Activated B cell treated with CpG ODN at 0.5 μM for 24 hours (primary cell): Measurements from ENCODE around the gene LYRM4. TPM values are rescaled to one million over a fixed set of nuclear protein-coding genes. Genes with fewer than 3 reads are reported as not detected.

Experiments
- ATAC-seq: fragments of 200-7000 bp; cut with Tn5 transposase; one replicate; pipeline ENCODE4 v1.10.0; 2021; ENCODE audit warnings: low read depth, mild to moderate bottlenecking, moderate library complexity
- CTCF ChIA-PET: fragments of 350-600 bp; sonication (Branson Sonifier 250); formaldehyde crosslinking; loops from one replicate; lab custom pipeline; 2021; ENCODE audit warnings: antibody characterized with exemption; lab: Charles Lee
- POLR2A ChIA-PET: fragments of 350-600 bp; sonication (Branson Sonifier 250); formaldehyde crosslinking; loops from one replicate; lab custom pipeline; 2021; ENCODE audit warnings: antibody characterized with exemption; lab: Charles Lee
- DNase-seq: peaks from one replicate; pipeline ENCODE4 v3.0.0; 2022
- H3K27ac Mint-ChIP-seq: one replicate; pipeline ENCODE4 v1.8.0; 2020; ENCODE audit warnings: mixed read lengths
- H3K27me3 Mint-ChIP-seq: one replicate; pipeline ENCODE4 v1.8.0; 2021; ENCODE audit warnings: mixed read lengths
- H3K36me3 Mint-ChIP-seq: one replicate; pipeline ENCODE4 v1.8.0; 2021; ENCODE audit warnings: low read depth, mixed read lengths
- H3K4me1 Mint-ChIP-seq: one replicate; pipeline ENCODE4 v1.8.0; 2021; ENCODE audit warnings: mixed read lengths
- H3K4me3 Mint-ChIP-seq: one replicate; pipeline ENCODE4 v1.8.0; 2020; ENCODE audit warnings: mild to moderate bottlenecking, mixed read lengths
- H3K9me3 Mint-ChIP-seq: one replicate; pipeline ENCODE4 v1.8.0; 2020; ENCODE audit warnings: mixed read lengths
- CTCF ChIP-seq: fragments of 200-600 bp; IDR thresholded peaks from one replicate; pipeline ENCODE4 v1.8.0; 2022; ENCODE audit warnings: antibody characterized with exemption, mild to moderate bottlenecking
- intact Hi-C: fragments of 100-400 bp; cut with micrococcal nuclease; formaldehyde crosslinking; loops from one replicate; pipeline ENCODE4 v1.15.1; 2024
- total RNA-seq: library from RNA; stranded (reverse); gene quantifications from 2 replicates; pipeline ENCODE4 v1.2.3, GENCODE V29; 2022

LYRM4 gene
- total RNA-seq, 1 donor from 2014 or later = 51.2 TPM

DNA sequence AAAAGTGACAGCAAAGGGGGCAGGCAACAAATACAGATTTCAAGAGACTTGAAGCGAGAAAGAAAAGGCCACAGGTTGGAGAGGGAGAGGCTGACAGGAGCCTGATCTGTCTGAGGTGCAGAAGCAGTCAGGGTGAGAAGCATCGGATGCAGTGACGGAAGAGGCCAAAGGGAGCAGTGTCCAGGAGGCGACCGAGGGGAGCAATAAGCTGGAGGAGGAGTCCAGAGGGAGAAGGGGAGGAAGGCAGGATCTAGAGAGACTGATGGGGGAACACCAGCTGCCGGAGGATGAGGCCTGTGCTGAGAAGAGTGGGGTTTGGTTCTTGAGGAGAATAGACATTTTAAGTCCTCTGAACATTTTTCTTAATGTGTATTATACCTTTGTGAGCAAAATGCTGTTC lies 24.3 kb upstream of the LYRM4 start:
- H3K36me3 Mint-ChIP-seq = no peaks in the 10 kb centered on the region
- intact Hi-C loops = no loop called here
- no peak for ATAC-seq

GRCh38 chr6:5282191-5282623 lies 21.5 kb upstream of the LYRM4 start:
- ChIA-PET POLR2A (no interaction called here), CTCF (interaction anchor here (1.5 kb wide), 1 partner anchor 21 kb away, joined by 5 read pairs; no protein-coding TSS in a partner anchor)
- Mint-ChIP-seq H3K36me3 (no peaks in the 10 kb centered on the region), H3K9me3 (no peaks in the 10 kb centered on the region), H3K4me3 (no peak overlapping the region), H3K27me3 (no peaks in the 10 kb centered on the region), H3K4me1 (peaks cover 57% of the 10 kb centered on the region), H3K27ac (no peak overlapping the region)
- no peak for DNase-seq
- ATAC-seq = no peak
- no peak for TF ChIP-seq CTCF
- intact Hi-C loops = no loop called here

More for the DNA sequence above, 24.3 kb upstream of the LYRM4 start:
- TF ChIP-seq CTCF = no peak
- POLR2A ChIA-PET = no interaction called here
- Mint-ChIP-seq H3K27me3 (no peaks in the 10 kb centered on the region), H3K9me3 (no peaks in the 10 kb centered on the region), H3K4me1 (peaks cover 54% of the 10 kb centered on the region), H3K4me3 (no peak overlapping the region), H3K27ac (no peak overlapping the region)
- CTCF ChIA-PET = no interaction called here
- DNase-seq = no peak

DNA sequence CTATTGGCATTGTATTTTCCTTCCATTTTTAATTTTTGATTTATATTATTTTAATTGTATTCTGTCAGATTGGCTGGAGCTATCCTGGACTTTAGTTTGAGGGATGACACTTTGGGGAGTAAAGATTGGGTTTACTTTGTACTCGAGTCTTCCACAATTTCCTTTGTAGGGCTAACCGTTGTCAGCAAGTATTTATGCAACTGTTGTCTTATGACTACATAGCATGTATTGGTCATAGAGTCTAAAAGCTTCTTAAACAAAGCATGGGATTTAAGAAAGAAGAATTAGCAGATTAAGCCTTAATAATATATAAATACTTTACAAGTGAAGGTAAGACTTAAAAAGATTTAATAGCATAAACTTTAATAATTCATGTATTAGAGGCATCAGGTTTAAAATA lies 20.2 kb upstream of the LYRM4 start:
- CTCF ChIA-PET = interaction anchor here (0.6 to 1.5 kb wide), 2 partner anchors 22 to 128 kb away, joined by 3 to 5 read pairs; no protein-coding TSS in a partner anchor
- Mint-ChIP-seq H3K27me3 (no peaks in the 10 kb centered on the region), H3K9me3 (no peaks in the 10 kb centered on the region), H3K36me3 (peaks cover 1% of the 10 kb centered on the region), H3K4me1 (peaks cover 58% of the 10 kb centered on the region), H3K4me3 (no peak overlapping the region), H3K27ac (no peak overlapping the region)
- TF ChIP-seq CTCF = no peak
- intact Hi-C loops = no loop called here
- POLR2A ChIA-PET = interaction anchor here (2.2 kb wide), 1 partner anchor 22 kb away, joined by 6 read pairs; no protein-coding TSS in a partner anchor
- no peak for ATAC-seq
- DNase-seq = no peak

GRCh38 chr6:5279891-5280338 lies 19.2 kb upstream of the LYRM4 start:
- H3K9me3 Mint-ChIP-seq = no peaks in the 10 kb centered on the region
- DNase-seq (no peak), ATAC-seq (peak; percentile 6)
- ChIA-PET CTCF (no interaction called here), POLR2A (interaction anchor here (2.2 to 3.0 kb wide), 2 partner anchors 19 to 23 kb away, joined by 6 to 25 read pairs; partner anchors contain the start of genes FARS2 and LYRM4)
- no peaks in the 10 kb centered on the region for H3K27me3 Mint-ChIP-seq
- intact Hi-C loops = no loop called here
- peak overlapping the region; percentile 9 for H3K4me3 Mint-ChIP-seq
- peaks cover 53% of the 10 kb centered on the region for H3K4me1 Mint-ChIP-seq
- H3K36me3 Mint-ChIP-seq = peaks cover 2% of the 10 kb centered on the region
- no peak for TF ChIP-seq CTCF
- peak overlapping the region; percentile 61 for H3K27ac Mint-ChIP-seq

DNA sequence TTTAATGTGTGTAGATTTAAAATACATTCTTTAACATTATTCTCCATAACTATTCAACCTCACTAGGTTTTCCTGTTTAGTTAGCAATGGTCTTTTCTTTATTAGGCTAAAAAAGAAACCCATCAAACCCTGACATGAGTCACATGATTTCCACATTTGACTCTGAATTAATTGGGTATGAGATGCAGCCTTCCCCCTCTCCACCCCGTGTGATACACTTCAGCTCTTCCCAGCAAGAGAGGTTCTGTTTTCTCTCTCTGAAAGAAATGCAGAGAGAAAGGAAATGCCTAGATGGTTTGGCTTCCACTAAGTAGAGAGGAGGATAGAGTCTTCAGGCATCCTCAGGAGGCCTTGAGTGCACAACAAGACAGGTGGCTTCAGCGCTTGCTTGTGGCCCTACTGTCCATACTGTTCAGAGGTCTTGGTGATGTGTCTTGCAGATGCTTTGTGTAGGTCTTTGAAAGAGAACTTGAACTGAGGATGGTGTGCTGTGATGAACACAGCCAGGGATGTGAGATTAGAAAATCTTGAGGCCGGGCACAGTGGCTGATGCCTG lies 17.9 kb upstream of the LYRM4 start:
- CTCF ChIA-PET = interaction anchor here (0.6 to 1.6 kb wide), 3 partner anchors 24 to 135 kb away, joined by 3 to 13 read pairs (median 3); no protein-coding TSS in a partner anchor
- POLR2A ChIA-PET = interaction anchor here (1.1 to 3.7 kb wide), 5 partner anchors 11 to 24 kb away, joined by 3 to 29 read pairs (median 19); partner anchors contain the start of genes FARS2 and LYRM4

More for the DNA sequence above, 17.9 kb upstream of the LYRM4 start:
- Mint-ChIP-seq H3K4me1 (peaks cover 53% of the 10 kb centered on the region), H3K9me3 (no peaks in the 10 kb centered on the region), H3K27me3 (no peaks in the 10 kb centered on the region), H3K27ac (peak overlapping the region; percentile 91), H3K4me3 (peak overlapping the region; percentile 81), H3K36me3 (peaks cover 3% of the 10 kb centered on the region)
- no peak for DNase-seq
- TF ChIP-seq CTCF = no peak
- peak; percentile 60 for ATAC-seq
- intact Hi-C loops = loop anchor here (1.0 kb wide), 3 partner anchors 12 to 25 kb away; partner anchors contain the start of gene FARS2
